RWPE1 (cell line): ENCODE results near the gene PID1.

Experiments
- CTCF ChIA-PET: fragments of 350-600 bp; sonication (Branson Sonifier 250); formaldehyde crosslinking; extraction: SDS; loops from one replicate; lab custom pipeline; 2021; lab: Yijun Ruan, JAX
- POLR2A ChIA-PET: fragments of 400-600 bp; formaldehyde crosslinking; extraction: SDS; loops from one replicate; lab custom pipeline; 2020; ENCODE audit warnings: antibody characterized with exemption; ENCODE audit not compliant: low non-redundant PET; lab: Yijun Ruan, JAX
- DNase-seq: peaks from one replicate; pipeline ENCODE4 v3.0.0; 2012; ENCODE audit warnings: low spot score
- H3K27ac ChIP-seq: fragments of 450-650 bp; 2 replicates; pipeline ENCODE4 v1.5.1; 2017
- TF ChIP-seq, protein P1 (sequence below): fragments of 450-650 bp; conservative IDR thresholded peaks from 2 replicates; pipeline ENCODE4 v1.5.1; 2017; ENCODE audit warnings: low read depth, mild to moderate bottlenecking

PID1 gene

DNA sequence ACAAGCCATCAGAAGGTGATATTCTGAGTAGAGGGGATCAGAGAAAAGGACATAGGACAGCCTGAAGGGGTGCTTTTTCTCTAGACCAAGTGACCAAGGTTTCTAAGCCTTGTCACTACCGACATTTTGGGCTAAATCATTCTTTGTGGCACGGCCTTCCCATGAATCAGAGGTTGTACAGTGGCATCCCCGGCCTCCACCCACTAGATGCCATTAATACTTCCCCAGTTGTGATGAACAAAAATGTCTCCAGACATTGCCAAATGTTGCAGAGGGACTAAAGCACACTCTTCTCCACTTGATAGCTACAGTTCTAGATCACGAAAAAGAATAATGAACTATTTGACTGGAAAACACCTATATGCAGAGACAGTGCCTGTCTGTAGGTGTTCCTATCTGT lies 143.6 kb downstream of the PID1 start:
- TF ChIP-seq, protein P1, sequence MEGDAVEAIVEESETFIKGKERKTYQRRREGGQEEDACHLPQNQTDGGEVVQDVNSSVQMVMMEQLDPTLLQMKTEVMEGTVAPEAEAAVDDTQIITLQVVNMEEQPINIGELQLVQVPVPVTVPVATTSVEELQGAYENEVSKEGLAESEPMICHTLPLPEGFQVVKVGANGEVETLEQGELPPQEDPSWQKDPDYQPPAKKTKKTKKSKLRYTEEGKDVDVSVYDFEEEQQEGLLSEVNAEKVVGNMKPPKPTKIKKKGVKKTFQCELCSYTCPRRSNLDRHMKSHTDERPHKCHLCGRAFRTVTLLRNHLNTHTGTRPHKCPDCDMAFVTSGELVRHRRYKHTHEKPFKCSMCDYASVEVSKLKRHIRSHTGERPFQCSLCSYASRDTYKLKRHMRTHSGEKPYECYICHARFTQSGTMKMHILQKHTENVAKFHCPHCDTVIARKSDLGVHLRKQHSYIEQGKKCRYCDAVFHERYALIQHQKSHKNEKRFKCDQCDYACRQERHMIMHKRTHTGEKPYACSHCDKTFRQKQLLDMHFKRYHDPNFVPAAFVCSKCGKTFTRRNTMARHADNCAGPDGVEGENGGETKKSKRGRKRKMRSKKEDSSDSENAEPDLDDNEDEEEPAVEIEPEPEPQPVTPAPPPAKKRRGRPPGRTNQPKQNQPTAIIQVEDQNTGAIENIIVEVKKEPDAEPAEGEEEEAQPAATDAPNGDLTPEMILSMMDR: no peak
- DNase-seq: no peak
- ChIA-PET CTCF (no interaction called here), POLR2A (no interaction called here)
- H3K27ac ChIP-seq: no peak overlapping the region

DNA sequence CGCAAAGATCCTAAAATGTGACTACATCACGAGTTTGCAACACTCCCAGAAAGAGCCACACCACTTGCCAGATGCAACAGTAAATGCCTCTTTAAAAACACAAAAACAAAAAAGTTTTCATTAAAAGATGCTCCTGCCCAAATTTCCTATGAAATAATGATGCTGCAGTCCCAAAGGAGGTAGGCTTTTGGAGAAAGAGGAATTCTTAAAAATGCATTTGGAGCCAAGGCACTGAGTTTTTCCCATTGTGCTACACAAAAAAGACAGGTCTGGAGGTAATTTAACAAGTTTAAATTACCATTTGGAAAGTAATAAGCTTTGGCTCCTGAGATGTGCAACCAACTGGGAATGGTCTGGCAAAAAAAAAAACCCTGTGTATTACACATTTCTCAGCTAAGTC lies 145.0 kb downstream of the PID1 start:
- TF ChIP-seq, protein P1: no peak
- CTCF ChIA-PET: interaction anchor here (0.6 to 0.7 kb wide), 2 partner anchors 18 to 452 kb away, joined by 3 to 4 read pairs; no protein-coding TSS in a partner anchor
- DNase-seq: no peak
- no peak overlapping the region for H3K27ac ChIP-seq
- POLR2A ChIA-PET: no interaction called here

DNA sequence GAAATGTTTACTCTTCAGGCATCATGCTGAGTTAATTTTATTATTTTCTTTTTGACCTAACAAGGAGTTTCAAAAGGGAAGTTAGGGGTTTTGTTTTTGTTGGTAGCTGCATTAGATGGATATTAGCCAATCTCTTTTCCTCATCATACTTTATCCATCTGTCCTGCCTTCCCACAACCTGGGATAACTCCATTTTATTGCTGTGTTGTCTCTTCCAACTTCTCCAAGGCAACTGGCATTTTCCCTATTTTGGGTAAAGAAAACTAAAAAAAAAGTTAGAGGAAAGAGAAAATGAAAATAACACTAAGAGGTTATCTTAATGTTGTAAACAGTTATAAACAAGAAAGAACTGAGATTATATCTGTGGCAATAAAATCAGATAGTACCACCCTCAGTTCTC lies 147.0 kb downstream of the PID1 start:
- no peak overlapping the region for H3K27ac ChIP-seq
- ChIA-PET CTCF (no interaction called here), POLR2A (no interaction called here)
- TF ChIP-seq, protein P1: no peak
- no peak for DNase-seq

DNA sequence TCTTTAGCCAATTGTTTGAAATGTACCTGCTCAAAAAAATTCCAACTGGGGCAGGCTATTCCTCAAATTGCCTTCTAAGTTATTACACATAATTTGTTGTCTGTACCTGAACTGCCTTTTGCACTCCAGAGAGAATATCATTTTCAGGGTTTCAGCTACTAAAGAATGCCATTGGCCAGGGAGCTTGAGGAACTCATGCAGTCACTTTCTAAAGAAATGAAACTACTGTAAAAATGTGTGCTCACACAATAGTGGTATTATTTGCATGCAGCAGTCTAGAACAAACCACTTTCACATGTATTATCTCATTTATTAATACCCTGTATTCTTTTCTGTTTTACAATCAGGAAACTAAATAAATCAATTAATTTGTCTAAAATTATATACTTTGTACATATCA lies 152.2 kb downstream of the PID1 start:
- ChIA-PET CTCF (no interaction called here), POLR2A (no interaction called here)
- no peak for DNase-seq

DNA sequence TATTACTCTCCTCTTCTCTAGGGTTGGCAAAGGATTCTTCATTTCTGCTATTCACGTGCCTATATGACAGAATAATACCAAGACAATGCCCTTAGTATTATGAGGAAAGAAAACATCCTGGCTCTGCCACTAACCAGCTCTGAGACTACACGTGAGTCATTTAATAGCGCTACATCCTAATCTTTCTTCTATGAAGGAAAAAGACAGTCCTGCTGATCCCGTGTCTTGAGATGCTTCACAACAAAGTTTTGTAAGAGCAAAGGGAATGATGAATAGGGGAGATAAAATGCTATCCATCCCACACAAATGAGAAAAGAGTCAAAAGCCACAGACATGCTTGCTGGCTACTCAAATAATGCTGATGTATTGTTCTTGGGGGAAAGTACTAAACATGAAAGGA lies 152.8 kb downstream of the PID1 start:
- TF ChIP-seq, protein P1: no peak
- ChIA-PET CTCF (no interaction called here), POLR2A (no interaction called here)
- DNase-seq: no peak
- H3K27ac ChIP-seq: no peak overlapping the region

More for the DNA sequence above, 152.2 kb downstream of the PID1 start:
- TF ChIP-seq, protein P1: no peak
- H3K27ac ChIP-seq: no peak overlapping the region

DNA sequence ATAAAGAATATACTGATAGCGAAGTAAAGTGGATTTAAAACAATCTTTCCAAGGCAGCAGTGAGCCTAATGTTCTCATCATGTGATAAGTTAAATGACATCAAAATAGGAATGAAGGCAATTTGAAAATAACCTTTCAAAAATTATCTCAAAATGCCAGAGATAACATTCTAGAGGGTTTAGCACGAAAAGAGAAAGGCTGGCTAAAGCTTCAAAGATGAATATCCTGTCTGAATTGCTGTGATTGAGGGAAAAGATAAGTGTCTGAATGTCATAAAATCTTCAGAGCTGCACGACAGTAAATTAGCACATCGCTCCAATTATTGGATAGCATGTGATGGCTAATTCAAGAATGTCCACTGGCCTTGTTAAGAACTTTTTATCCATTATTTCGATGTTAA lies 159.3 kb downstream of the PID1 start:
- no peak for DNase-seq
- TF ChIP-seq, protein P1: no peak
- POLR2A ChIA-PET: no interaction called here
- CTCF ChIA-PET: interaction anchor here (0.6 kb wide), 1 partner anchor 367 kb away, joined by 3 read pairs; no protein-coding TSS in a partner anchor
- H3K27ac ChIP-seq: no peak overlapping the region
